Measurements from ENCODE around the gene LY6G6D.

The LY6G6D gene

GRCh38 chr6:31687860-31688693, 27.1 kb upstream of the LY6G6D start:
- H3K27ac ChIP-seq: no peak overlapping the region
- TF ChIP-seq CTCF (conservative IDR thresholded peaks at IDR 0.05) (no peak), ZFX (IDR thresholded peaks at IDR 0.05) (no peak)

- TF ChIP-seq CTCF (conservative IDR thresholded peaks at IDR 0.05) (no peak; the same call in 1 of the 2 replicates), ZFX (IDR thresholded peaks at IDR 0.05) (no peak)
- H3K27ac ChIP-seq: no peak overlapping the region
Observed at GRCh38 chr6:31689249-31690110, 25.7 kb upstream of the LY6G6D start.

- TF ChIP-seq ZFX (IDR thresholded peaks at IDR 0.05): no peak
- no peak for TF ChIP-seq CTCF (conservative IDR thresholded peaks at IDR 0.05)
- no peak overlapping the region for H3K27ac ChIP-seq
Observed at GRCh38 chr6:31690231-31691077, 24.7 kb upstream of the LY6G6D start.

DNA sequence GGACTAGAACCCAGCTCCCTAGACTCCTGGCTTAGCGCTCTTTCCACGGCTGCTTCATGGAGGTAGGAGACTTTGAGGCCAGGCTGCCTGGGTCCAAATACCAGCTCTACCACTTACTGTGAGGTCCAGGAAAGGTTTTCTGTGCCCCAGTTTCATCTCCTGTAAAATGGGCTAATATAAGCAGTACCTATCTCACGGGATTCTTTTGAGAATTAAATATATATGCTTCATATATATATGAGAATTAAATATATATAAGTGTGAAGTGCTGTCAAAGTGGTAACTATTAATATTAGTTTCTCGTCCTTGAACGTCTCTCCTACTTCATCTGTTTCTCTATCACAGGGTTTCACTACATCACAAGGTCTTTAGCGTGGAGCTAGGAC, 24.1 kb upstream of the LY6G6D start:
- no peak for TF ChIP-seq CTCF (conservative IDR thresholded peaks at IDR 0.05)
- TF ChIP-seq ZFX (IDR thresholded peaks at IDR 0.05): no peak
- H3K27ac ChIP-seq: no peak overlapping the region

DNA sequence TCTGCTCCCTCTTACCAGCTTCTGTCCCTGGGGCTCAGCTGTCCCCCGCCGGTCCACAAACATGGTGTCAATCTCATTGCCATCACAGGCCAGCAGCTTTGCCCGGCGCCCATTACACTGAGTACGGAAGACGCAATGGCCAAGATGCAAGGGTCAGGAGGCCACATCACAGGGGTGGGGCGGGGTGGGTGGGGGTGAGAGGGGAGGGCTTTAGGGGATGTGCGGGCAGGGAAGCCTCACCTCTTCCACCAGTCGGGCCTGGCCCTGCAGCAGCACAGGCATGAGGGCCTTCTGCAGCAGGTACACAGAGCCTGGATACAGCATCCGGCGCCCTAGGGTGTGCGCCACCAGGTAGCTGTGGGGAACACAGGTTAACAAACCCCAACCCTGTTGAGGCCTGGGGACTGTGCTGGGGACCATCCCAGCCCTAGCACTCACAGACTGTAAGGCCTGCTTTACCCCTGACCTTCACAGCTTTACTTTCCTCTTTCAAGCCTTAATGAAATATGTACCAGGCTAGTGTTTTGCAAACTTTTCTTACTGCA, 23.5 kb upstream of the LY6G6D start:
- H3K27ac ChIP-seq: no peak overlapping the region
- TF ChIP-seq CTCF (conservative IDR thresholded peaks at IDR 0.05) (no peak), ZFX (IDR thresholded peaks at IDR 0.05) (no peak)

DNA sequence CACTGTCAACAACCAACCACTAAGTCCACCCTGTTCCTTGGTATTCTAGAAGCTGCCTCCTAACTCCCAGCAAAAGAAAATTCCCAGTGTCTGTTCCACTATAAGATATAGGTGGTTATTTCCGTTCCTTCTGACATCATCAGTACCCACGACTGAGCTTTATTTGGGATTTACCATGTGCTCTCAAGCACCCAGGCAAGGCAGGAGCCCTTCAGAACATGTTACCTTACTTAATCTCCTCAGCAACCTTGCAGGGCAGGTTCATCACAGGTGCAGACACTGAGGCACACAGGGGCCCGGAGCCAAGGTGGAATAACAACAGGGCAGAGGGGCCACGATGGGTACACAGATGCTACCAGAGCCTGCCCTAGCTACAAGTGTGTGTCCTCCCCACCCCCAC, 22.8 kb upstream of the LY6G6D start:
- no peak overlapping the region for H3K27ac ChIP-seq
- no peak for TF ChIP-seq ZFX (IDR thresholded peaks at IDR 0.05)
- TF ChIP-seq CTCF (conservative IDR thresholded peaks at IDR 0.05): no peak
